GM12874 (cell line): Measurements from ENCODE around the gene KLRF1.

ENCODE experiments used
- TF ChIP-seq, protein P1 (sequence below): IDR thresholded peaks from 2 replicates; pipeline ENCODE4 v1.5.1; 2011; ENCODE audit warnings: low read depth, mild to moderate bottlenecking, control low read depth, low read length, moderate library complexity; ENCODE audit not compliant: insufficient read depth

KLRF1 gene

DNA sequence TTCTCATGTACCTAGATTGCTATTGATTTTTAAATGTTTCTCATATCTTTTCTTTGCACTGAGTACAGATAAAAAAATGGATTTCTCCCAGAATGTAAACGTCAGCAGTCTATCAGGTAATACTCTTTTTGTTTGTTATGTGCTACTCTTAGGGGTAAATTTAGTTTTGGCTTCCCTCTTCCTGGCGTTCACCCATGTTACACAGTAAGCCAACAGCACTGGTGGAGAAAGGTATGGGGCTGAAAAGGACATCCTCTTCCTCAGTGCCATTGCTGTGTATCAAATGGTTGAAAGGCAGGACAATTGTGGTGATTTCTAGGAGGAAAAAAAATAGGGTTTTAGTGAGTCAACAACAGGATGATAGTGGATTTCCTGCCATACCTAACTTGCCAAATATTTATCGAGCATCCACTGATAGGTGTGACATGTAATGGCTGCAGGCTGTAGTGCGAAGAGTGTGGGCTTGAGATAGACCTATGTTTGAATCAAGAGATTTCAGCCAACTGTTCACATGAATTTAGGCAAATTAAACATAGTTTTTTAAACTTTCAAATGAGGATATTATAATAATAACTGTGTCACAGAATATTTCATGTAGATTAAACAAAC lies 61.5 kb downstream of the KLRF1 start:
- TF ChIP-seq, protein P1, sequence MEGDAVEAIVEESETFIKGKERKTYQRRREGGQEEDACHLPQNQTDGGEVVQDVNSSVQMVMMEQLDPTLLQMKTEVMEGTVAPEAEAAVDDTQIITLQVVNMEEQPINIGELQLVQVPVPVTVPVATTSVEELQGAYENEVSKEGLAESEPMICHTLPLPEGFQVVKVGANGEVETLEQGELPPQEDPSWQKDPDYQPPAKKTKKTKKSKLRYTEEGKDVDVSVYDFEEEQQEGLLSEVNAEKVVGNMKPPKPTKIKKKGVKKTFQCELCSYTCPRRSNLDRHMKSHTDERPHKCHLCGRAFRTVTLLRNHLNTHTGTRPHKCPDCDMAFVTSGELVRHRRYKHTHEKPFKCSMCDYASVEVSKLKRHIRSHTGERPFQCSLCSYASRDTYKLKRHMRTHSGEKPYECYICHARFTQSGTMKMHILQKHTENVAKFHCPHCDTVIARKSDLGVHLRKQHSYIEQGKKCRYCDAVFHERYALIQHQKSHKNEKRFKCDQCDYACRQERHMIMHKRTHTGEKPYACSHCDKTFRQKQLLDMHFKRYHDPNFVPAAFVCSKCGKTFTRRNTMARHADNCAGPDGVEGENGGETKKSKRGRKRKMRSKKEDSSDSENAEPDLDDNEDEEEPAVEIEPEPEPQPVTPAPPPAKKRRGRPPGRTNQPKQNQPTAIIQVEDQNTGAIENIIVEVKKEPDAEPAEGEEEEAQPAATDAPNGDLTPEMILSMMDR = no peak
